HG03280 (cell line): ENCODE data around the gene ERCC3.

Experiments
- ATAC-seq: cut with Tn5 transposase; IDR thresholded peaks from one replicate; pipeline ENCODE4 v1.9.1; 2021; ENCODE audit warnings: mild to moderate bottlenecking, moderate library complexity; ENCODE audit not compliant: unreplicated experiment

The ERCC3 gene

GRCh38 chr2:127293748-127294562 is at the start of gene ERCC3:
Gene ERCC3 (minus strand): TSS chr2:127294144. CDS start chr2:127294081, 63 bp downstream.
- ATAC-seq: peak; percentile 99

- no peak for ATAC-seq
These were observed 49.3 kb upstream of the ERCC3 start for GRCh38 chr2:127343277-127343676.

GRCh38 chr2:127342101-127342500 is 48.2 kb upstream of the ERCC3 start:
- no peak for ATAC-seq

GRCh38 chr2:127332335-127332734 is 38.4 kb upstream of the ERCC3 start:
- no peak for ATAC-seq

DNA sequence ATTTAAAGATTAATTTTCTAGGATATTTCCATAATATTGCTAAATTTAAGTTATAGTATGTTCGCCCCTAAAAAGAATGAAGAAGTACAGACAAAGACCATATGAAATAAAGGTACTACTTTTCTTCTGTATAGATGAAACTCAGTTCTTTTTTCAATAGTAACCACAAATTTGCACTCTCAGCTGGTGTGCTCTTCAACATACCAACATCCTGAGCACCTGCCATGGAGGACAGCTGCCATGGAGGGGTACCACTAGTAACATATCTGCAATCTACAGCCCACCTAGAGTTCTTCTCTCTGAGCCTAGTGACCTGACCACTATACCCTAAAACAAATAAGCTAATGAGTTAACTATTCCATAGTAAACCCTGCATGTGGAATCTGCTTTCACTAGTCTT is 36.8 kb upstream of the ERCC3 start:
- peak; percentile 64 for ATAC-seq

DNA sequence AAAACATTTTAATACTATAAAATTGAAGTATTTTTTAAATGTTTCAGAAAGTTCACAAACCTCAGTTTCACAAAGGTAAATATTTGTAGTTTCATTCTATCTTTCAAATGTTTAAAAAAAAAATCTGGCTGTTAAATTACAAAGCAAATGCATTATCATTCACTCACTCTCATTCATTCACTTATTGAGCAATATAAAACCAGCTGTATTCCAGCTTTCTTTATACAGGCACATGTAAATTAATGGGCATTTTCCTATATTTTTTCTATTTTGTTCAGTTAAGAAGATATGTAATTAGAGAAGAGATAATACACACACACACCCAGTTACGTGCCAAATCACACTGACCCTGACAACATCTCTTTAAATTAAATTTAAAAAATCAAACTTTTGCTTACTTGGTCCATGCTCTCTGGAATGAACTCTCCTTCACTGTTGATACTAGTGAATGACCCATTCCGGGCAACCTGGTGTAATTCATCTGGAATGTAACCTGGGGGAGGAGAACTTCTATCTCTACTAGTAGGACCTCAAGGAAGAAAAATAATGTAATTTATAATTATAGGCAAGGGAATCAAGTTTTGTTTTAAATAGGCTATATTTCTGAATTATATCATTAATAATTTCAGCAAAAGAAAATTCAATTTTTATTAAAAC is 32.5 kb upstream of the ERCC3 start:
- ATAC-seq: no peak

GRCh38 chr2:127324635-127325034 is 30.7 kb upstream of the ERCC3 start:
- ATAC-seq: no peak

GRCh38 chr2:127321303-127321702 is 27.4 kb upstream of the ERCC3 start:
- no peak for ATAC-seq

DNA sequence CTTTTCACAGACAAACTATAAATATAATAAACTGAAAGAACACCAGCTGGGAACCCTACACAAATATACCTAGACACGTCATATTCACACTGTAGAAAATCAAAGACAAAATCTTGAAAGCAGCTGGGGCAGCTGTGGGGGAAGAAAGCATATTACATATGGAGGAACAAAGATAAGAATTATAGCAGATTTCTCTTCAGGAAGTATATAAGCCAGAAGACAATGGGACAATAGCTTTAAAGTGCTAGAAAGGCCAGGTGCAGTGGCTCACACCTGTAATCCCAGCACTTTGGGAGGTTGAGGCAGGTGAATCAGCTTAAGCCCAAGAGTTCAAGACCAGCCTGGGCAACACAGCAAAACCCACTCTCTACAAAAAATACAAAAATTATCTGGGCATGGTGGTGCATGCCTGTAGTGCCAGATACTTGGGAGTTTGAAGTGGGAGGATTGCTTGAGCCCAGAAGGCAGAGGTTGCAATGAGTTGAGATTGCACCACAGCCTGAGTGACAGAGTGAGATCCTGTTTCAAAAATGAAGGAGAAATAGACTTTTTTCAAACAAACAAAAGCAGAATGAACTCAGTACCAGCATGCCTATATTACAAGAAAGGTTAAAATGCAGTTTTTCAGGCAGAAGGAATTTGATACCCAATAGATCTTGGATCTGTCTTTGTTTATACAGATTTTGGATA is 26.8 kb upstream of the ERCC3 start:
- ATAC-seq: no peak

DNA sequence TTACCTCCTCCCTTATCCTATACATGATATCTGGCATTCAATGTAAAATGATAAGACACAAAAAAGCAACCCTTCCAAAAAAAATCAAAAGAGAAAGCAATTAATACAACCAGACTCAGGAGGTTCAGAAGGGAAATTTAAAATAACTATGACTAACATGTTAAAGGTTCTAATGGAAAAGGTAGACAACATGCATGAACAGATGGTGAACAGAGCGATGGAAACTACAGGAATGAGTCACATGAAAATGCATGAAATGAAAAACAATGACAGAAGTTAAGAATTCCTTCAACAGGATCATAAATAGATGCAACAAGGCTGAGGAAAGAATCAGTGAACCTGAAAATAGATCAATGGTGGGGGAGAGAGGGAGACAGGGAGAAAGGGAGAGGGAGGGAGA is 26.1 kb upstream of the ERCC3 start:
- no peak for ATAC-seq

DNA sequence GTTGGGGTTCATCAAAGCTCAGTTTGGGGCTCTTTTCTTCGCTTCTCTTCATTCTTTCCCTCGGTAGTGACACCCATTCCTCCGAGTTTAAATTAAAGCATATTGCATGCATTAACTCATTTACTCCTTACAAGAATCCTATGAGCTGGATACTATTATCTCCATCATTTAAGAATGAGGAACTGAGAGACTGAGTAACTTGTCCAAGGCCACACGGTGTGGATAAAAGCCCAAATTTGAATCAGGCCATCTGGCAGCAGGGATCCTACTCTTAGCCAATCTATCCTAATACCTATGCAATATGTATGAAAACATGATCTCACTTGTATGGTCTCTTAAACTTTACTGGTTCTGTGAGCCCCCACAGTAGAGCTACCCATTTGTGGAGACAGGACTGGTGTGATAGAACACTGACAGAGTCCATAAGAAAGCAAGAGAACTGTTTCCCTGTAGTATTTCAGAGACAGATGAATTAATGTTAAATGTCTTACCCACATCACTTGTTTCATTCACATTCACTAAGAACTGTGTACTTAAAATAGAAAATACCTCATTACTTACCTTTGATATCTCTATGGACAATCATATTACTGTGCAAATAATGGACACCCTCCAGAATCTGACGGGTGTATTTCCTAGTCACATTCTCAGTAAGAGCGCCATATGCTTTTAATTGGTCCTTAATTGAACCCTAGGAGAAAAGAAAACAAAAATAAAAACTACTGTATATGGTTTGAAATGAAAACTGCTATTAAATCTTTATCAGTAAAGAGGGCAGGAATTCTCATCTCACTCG is 20.4 kb upstream of the ERCC3 start:
- ATAC-seq: no peak

DNA sequence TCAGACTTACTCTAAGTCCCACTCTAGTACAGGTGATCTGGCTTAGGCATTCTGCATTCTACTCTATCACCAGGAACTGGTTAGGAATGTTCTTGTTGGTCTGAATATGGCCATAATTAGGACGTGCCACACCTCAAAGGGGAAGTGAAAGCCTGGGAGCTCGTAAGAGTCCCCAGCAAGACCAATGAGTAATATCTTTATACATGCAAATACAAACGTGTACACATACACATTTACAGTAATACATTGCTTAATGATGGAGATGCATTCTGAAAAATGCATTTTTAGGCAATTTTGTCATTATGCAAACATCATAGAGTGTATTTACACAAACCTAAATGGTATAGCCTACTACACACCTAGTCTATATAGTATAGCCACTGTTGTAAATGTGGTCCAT is 19.5 kb upstream of the ERCC3 start:
- ATAC-seq: peak; percentile 92

GRCh38 chr2:127310980-127311379 is 17.0 kb upstream of the ERCC3 start:
- no peak for ATAC-seq

GRCh38 chr2:127309468-127309867 is 15.5 kb upstream of the ERCC3 start:
- ATAC-seq: no peak

DNA sequence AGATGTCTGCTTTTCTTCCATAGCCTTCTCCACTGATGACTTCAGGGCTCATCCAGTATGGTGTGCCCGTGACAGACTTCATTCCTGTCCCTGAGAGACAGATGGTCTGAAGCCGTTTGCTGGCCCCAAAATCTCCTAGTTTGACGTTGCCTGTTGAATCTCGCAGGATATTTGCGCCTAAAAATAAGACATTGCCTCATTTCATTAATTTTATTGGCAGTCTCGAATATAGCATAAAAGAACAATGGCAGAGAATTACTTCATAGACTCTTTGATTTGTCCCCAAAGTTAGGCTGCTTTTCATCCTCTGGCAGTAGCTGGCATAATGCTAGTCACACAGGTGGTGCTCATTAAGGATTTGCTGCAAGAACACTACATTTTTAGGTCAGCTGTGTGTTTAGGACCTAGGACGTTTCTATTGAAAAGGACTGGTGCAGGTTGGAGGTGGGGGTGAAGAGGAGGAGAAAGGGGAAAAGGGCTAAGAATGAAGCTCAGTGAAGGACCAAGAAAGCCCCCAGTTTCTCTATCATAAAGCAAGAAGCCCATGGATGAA is 14.7 kb upstream of the ERCC3 start:
- no peak for ATAC-seq

GRCh38 chr2:127305990-127306585 is 12.1 kb upstream of the ERCC3 start:
- peak; percentile 48 for ATAC-seq

GRCh38 chr2:127302168-127302567 is 8.2 kb upstream of the ERCC3 start:
- ATAC-seq: no peak

GRCh38 chr2:127293386-127293747 is 577 bp downstream of the ERCC3 start:
- ATAC-seq: no peak

DNA sequence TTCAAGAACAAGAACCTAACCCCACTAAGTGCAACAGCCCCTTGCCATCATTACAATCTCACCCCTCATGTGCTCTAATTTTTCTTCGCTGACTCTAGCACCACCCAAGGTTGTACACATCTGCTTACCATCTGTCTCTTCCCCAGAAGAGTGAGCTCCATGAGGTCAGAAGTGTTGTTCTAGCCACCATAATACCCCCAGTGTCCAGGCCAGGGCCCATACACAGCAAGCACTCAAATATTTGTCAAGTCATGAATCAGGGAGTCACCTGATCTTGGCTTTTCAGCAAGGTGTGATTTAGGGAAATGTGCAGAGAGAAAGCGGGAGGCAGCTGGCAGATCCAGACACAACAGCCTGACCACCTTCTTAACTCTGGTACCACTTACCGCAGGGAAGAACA is 5.7 kb downstream of the ERCC3 start:
- no peak for ATAC-seq

- ATAC-seq: no peak
These were observed 10.7 kb downstream of the ERCC3 start for GRCh38 chr2:127283275-127283674.
